ENCODE results near the gene CACNA1C. TPM values are rescaled to one million over a fixed set of nuclear protein-coding genes. Genes with fewer than 3 reads are reported as not detected.

The CACNA1C gene
- total RNA-seq, 1 donor from 2014 or later = 6.8 TPM

- DNase-seq (ENCODE audit: low spot score) = no peak
These were observed 446.2 kb downstream of the CACNA1C start for GRCh38 chr12:2498964-2499500.

- DNase-seq (ENCODE audit: low spot score) = no peak
These were observed 448.8 kb downstream of the CACNA1C start for GRCh38 chr12:2501464-2502191.

- no peak for DNase-seq (ENCODE audit: low spot score)
These were observed 450.2 kb downstream of the CACNA1C start for GRCh38 chr12:2503036-2503435.

- no peak for DNase-seq (ENCODE audit: low spot score)
These were observed 451.0 kb downstream of the CACNA1C start for GRCh38 chr12:2503762-2504161.

- no peak for DNase-seq (ENCODE audit: low spot score)
These were observed 451.8 kb downstream of the CACNA1C start for GRCh38 chr12:2504577-2504976.

- no peak for DNase-seq (ENCODE audit: low spot score)
These were observed 455.0 kb downstream of the CACNA1C start for GRCh38 chr12:2507814-2508213.

- no peak for DNase-seq (ENCODE audit: low spot score)
These were observed 456.4 kb downstream of the CACNA1C start for GRCh38 chr12:2509137-2509536.

- no peak for DNase-seq (ENCODE audit: low spot score)
These were observed 457.3 kb downstream of the CACNA1C start for GRCh38 chr12:2510045-2510444.

GRCh38 chr12:2513141-2514037 lies 460.6 kb downstream of the CACNA1C start:
- no peak for DNase-seq (ENCODE audit: low spot score)

- no peak for DNase-seq (ENCODE audit: low spot score)
These were observed 461.2 kb downstream of the CACNA1C start for GRCh38 chr12:2514038-2514340.

GRCh38 chr12:2520722-2521246 lies 468.0 kb downstream of the CACNA1C start:
- DNase-seq (ENCODE audit: low spot score) = no peak

- DNase-seq (ENCODE audit: low spot score) = no peak
These were observed 470.5 kb downstream of the CACNA1C start for GRCh38 chr12:2523317-2523716.

GRCh38 chr12:2523844-2524243 lies 471.1 kb downstream of the CACNA1C start:
- no peak for DNase-seq (ENCODE audit: low spot score)

- no peak for DNase-seq (ENCODE audit: low spot score)
These were observed 473.6 kb downstream of the CACNA1C start for GRCh38 chr12:2526371-2526770.

GRCh38 chr12:2528001-2528400 lies 475.2 kb downstream of the CACNA1C start:
- no peak for DNase-seq (ENCODE audit: low spot score)

- no peak for DNase-seq (ENCODE audit: low spot score)
These were observed 477.0 kb downstream of the CACNA1C start for GRCh38 chr12:2529807-2530206.

GRCh38 chr12:2531371-2531770 lies 478.6 kb downstream of the CACNA1C start:
- DNase-seq (ENCODE audit: low spot score) = no peak

- DNase-seq (ENCODE audit: low spot score) = no peak
These were observed 480.2 kb downstream of the CACNA1C start for GRCh38 chr12:2533036-2533435.

GRCh38 chr12:2535583-2536204 lies 482.9 kb downstream of the CACNA1C start:
- DNase-seq (ENCODE audit: low spot score) = no peak

- no peak for DNase-seq (ENCODE audit: low spot score)
These were observed 483.9 kb downstream of the CACNA1C start for GRCh38 chr12:2536724-2537123.

- no peak for DNase-seq (ENCODE audit: low spot score)
These were observed 485.2 kb downstream of the CACNA1C start for GRCh38 chr12:2537868-2538541.

All from mesenteric fat pad (tissue), 1 donor.